BJ (cell line): Measurements from ENCODE around the gene RNU6-9. TPM values are rescaled to one million over a fixed set of nuclear protein-coding genes. Genes with fewer than 3 reads are reported as not detected.

Experiments used
- CTCF ChIA-PET: fragments of 350-600 bp; formaldehyde crosslinking; extraction: SDS; loops from one replicate; lab custom pipeline; 2021; ENCODE audit warnings: antibody characterized with exemption, inconsistent platforms; lab: Yijun Ruan, JAX
- POLR2A ChIA-PET: fragments of 300-600 bp; sonication (Branson Sonifier 250); formaldehyde crosslinking; extraction: SDS; loops from one replicate; lab custom pipeline; 2021; ENCODE audit warnings: antibody characterized with exemption; lab: Charles Lee
- DNase-seq: peaks from one replicate; pipeline ENCODE4 v3.0.0-alpha.2; 2011; ENCODE audit warnings: low read depth
- H3K27me3 ChIP-seq: 2 replicates; pipeline ENCODE4 v1.6.0; 2011; ENCODE audit warnings: low read length; ENCODE audit not compliant: control insufficient read depth, insufficient read depth
- H3K36me3 ChIP-seq: 2 replicates; pipeline ENCODE4 v1.5.1; 2011; ENCODE audit warnings: low read length; ENCODE audit not compliant: control insufficient read depth, insufficient read depth
- H3K4me3 ChIP-seq: 2 replicates; pipeline ENCODE4 v1.5.1; 2011; ENCODE audit warnings: low read depth, mild to moderate bottlenecking, control low read depth, low read length
- CTCF ChIP-seq: IDR thresholded peaks from 2 replicates; pipeline ENCODE4 v1.5.1; 2011; ENCODE audit warnings: low read depth, mild to moderate bottlenecking, control low read depth, inconsistent platforms, low read length, moderate library complexity; ENCODE audit not compliant: insufficient read depth
- polyA plus RNA-seq: library from polyadenylated mRNA; depleted of rRNA; stranded (reverse); fragments of >200 nt; gene quantifications from 2 replicates; pipeline ENCODE4 v1.2.3, GENCODE V29; 2011

RNU6-9 gene
- polyA plus RNA-seq, 1 experiment: not detected

DNA sequence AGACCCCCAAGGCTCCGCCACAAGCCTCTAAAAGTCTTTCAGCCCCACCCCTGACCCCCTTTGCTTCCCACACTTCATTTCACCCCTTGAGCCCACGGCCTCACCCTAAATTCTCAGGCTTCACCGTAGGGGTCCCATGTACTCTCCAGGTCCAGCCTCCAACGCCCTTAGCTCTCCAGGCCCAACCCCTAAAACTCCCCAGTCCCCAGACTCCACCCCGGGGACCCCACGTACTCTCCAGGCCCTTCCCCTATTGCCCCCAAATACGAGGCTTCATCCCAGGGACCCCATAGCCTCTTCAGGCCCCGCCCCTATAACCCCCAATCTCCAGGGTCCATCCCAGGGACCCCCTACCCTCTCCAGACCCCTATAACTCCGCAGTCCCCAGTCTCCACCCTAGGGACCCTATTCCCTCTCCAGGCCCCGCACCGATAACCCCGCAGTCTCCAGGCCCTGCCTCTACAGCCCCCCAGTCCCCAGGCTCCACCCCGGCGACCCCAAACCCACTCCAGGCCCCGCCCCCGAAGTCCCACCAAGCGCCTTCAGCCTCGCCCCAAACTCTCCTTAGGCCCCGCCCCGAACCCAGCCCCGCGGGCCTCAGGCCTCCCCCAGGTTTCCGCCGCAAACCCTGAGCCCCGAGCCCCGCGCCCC is 916 bp upstream of the RNU6-9 start:
- Histone ChIP-seq H3K27me3 (no peaks in the 10 kb centered on the region), H3K4me3 (peak overlapping the region; percentile 85), H3K36me3 (peaks cover 22% of the 10 kb centered on the region)
- ChIA-PET CTCF (interaction anchor here (0.6 to 1.2 kb wide), 3 partner anchors 27 to 101 kb away, joined by 3 to 4 read pairs (median 3); no protein-coding TSS in a partner anchor), POLR2A (no interaction called here)
- TF ChIP-seq CTCF: no peak
- DNase-seq: no peak

- Histone ChIP-seq H3K36me3 (peaks cover 22% of the 10 kb centered on the region), H3K27me3 (no peaks in the 10 kb centered on the region), H3K4me3 (no peak overlapping the region)
- POLR2A ChIA-PET: no interaction called here
- no peak for TF ChIP-seq CTCF
- DNase-seq: no peak
- CTCF ChIA-PET: interaction anchor here (0.6 to 2.0 kb wide), 3 partner anchors 11 to 126 kb away, joined by 3 to 6 read pairs (median 5); no protein-coding TSS in a partner anchor
Measured at GRCh38 chr19:896434-896833, 3.1 kb downstream of the RNU6-9 start.

- no peak for DNase-seq
- POLR2A ChIA-PET: interaction anchor here (0.6 kb wide), 1 partner anchor 43 kb away, joined by 3 read pairs; no protein-coding TSS in a partner anchor
- H3K27me3 ChIP-seq: no peaks in the 10 kb centered on the region
- CTCF ChIA-PET: interaction anchor here (0.6 to 2.0 kb wide), 3 partner anchors 10 to 126 kb away, joined by 3 to 6 read pairs (median 5); no protein-coding TSS in a partner anchor
- TF ChIP-seq CTCF: no peak
- peaks cover 24% of the 10 kb centered on the region for H3K36me3 ChIP-seq
- H3K4me3 ChIP-seq: no peak overlapping the region
Measured at GRCh38 chr19:896999-897398, 3.7 kb downstream of the RNU6-9 start.

DNA sequence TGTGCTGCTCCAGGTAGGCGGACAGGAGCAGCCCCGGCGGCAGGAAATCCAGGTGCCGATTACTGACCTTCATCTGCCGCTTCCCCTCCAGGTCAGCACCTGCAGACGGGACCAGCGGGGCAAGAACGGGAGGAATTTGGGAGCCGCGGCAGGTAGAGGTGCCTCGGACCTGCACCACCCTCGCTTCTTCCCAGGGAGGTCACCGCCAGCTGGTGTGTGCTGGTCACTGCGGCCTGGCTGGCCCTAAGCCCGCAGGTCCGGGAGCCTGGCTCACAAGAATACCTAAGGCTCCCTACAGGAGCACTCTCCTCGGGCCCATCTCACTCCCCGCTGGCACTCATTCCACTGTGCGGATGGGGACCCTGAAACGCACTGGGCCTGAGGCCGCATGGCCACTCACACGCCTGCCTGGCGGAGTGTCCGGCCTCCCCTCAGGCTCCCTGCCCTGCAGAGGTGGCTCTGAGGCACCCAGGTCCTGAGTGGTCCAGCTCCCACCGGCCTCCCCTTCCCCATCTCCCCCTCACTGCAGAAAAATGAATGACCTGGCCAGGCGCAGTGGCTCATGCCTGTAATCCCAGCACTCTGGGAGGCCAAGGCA is 4.3 kb downstream of the RNU6-9 start:
- H3K27me3 ChIP-seq: no peaks in the 10 kb centered on the region
- peaks cover 25% of the 10 kb centered on the region for H3K36me3 ChIP-seq
- TF ChIP-seq CTCF: peak; percentile 12; the same call in 1 of the 2 replicates
- CTCF ChIA-PET: interaction anchor here (1.4 to 2.0 kb wide), 2 partner anchors 10 to 34 kb away, joined by 5 to 6 read pairs; no protein-coding TSS in a partner anchor
- no peak overlapping the region for H3K4me3 ChIP-seq
- POLR2A ChIA-PET: interaction anchor here (0.6 kb wide), 1 partner anchor 43 kb away, joined by 3 read pairs; no protein-coding TSS in a partner anchor
- no peak for DNase-seq

- Histone ChIP-seq H3K4me3 (no peak overlapping the region), H3K27me3 (no peaks in the 10 kb centered on the region), H3K36me3 (peaks cover 25% of the 10 kb centered on the region)
- no peak for DNase-seq
- TF ChIP-seq CTCF: no peak
- ChIA-PET CTCF (no interaction called here), POLR2A (no interaction called here)
Measured at GRCh38 chr19:898663-899062, 5.4 kb downstream of the RNU6-9 start.
